ENCODE results near the gene PAN2.

GRCh38 chr12:56280849-56281248 lies 53.0 kb downstream of the PAN2 start:
- TF ChIP-seq CTCF (IDR thresholded peaks at IDR 0.05) (no peak), POLR2A (IDR thresholded peaks at IDR 0.05) (no peak)

Data from lower leg skin (tissue), 3 donors.